AG09319 (cell line): Measurements from ENCODE around the gene DNAH2.

Experiments used
- DNase-seq: peaks from one replicate; pipeline ENCODE4 v3.0.0-alpha.2; 2010; ENCODE audit warnings: low read depth; ENCODE audit errors: extremely low read depth
- TF ChIP-seq, protein P1 (sequence below): IDR thresholded peaks from 2 replicates; pipeline ENCODE4 v1.5.1; 2011; ENCODE audit warnings: low read depth, mild to moderate bottlenecking, inconsistent platforms, low read length, moderate library complexity

Gene DNAH2

DNA sequence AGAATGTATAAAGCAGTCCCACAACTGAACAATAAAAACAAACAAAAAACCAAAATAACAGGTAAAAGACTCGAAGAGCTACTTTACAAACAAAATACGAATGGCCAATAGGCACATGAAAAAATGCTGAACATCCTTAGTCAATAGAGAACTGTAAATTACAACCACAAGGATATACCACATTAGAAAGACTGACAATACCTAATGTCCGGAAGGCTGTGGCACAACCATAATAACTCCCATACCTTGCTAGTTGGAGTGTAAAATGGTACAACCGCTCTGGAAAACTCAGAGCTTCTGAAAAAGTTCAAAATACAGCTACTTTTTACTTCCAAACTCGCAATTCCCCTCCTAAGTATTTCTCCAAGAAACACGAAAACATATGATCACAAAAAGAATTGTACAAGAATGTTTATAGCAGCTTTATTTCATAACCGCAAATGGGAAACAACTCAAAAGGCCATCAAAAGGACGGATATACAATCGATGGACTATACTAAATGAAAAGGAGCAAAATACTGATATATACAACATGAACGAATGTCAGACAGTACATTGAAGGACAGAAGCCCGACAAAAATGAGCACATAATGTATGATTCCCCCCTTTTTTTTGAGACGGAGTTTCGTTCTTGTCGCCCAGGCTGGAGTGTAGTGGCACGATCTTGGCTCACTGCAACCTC lies 32.6 kb upstream of the DNAH2 start:
- DNase-seq, result no peak
- TF ChIP-seq, protein P1, sequence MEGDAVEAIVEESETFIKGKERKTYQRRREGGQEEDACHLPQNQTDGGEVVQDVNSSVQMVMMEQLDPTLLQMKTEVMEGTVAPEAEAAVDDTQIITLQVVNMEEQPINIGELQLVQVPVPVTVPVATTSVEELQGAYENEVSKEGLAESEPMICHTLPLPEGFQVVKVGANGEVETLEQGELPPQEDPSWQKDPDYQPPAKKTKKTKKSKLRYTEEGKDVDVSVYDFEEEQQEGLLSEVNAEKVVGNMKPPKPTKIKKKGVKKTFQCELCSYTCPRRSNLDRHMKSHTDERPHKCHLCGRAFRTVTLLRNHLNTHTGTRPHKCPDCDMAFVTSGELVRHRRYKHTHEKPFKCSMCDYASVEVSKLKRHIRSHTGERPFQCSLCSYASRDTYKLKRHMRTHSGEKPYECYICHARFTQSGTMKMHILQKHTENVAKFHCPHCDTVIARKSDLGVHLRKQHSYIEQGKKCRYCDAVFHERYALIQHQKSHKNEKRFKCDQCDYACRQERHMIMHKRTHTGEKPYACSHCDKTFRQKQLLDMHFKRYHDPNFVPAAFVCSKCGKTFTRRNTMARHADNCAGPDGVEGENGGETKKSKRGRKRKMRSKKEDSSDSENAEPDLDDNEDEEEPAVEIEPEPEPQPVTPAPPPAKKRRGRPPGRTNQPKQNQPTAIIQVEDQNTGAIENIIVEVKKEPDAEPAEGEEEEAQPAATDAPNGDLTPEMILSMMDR, result no peak

DNA sequence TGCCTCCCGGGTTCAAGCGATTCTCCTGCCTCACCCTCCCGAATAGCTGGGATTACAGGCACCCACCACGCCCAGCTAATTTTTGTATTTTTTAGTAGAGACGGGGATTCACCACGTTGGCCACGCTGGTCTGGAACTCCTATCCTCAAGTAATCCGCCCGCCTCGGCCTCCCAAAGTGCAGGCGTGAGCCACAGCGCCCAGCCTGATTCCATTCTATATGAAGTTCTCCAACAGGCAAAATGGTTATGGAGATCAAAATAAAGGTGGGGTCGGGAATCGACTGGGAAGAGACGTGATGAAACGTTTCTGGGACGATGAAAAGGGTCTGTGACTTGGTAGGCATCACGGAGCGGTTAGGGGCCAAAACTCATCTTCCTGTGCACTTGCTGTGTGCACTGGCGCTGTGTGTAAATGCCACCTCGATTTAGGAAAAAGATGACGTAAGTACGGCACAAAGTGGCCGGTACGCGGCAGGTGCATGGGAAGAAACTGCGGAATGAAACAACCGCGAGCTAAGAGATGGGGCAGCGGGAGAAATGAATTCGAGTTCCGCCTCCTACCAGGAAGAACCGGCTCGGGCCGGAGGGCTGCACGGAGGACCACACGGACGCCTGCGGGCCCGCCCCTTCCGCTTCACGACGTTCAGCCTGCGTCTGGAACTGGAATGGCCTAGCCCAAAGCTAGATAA lies 31.9 kb upstream of the DNAH2 start:
- peak; percentile 89 for DNase-seq
- TF ChIP-seq, protein P1, result no peak

DNA sequence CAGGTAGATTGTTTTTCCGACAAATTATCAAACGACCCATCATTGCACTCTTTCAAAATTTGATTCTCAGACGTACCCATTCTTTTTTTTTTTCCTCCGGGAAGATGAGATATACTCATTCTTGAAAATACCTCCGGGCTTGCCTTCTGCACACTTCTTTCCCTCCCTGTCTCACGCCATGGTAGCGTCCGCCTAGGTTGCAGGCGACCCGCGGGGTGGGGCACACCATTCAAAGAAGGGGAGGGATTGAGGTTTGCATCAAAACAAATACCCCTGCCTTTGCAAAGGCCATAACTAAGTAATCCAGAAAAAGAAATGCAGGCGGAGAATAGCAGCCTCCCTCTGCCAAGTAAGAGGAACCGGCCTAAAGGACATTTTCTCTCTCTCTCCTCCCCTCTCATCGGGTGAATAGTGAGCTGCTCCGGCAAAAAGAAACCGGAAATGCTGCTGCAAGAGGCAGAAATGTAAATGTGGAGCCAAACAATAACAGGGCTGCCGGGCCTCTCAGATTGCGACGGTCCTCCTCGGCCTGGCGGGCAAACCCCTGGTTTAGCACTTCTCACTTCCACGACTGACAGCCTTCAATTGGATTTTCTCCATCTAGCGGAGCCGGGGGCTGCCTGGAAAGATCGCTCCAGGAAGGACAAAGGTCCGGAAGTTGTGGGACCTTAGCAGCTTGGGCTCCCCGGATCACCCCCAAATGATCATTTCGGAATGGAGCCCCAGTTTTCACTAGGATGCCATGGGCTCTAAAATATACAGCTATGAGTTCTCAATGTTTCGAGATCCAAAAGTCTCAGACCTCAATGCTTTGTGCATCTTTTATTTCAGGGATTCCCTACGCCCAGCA lies 31.1 kb upstream of the DNAH2 start:
- TF ChIP-seq, protein P1, result no peak
- peak; percentile 49 for DNase-seq

DNA sequence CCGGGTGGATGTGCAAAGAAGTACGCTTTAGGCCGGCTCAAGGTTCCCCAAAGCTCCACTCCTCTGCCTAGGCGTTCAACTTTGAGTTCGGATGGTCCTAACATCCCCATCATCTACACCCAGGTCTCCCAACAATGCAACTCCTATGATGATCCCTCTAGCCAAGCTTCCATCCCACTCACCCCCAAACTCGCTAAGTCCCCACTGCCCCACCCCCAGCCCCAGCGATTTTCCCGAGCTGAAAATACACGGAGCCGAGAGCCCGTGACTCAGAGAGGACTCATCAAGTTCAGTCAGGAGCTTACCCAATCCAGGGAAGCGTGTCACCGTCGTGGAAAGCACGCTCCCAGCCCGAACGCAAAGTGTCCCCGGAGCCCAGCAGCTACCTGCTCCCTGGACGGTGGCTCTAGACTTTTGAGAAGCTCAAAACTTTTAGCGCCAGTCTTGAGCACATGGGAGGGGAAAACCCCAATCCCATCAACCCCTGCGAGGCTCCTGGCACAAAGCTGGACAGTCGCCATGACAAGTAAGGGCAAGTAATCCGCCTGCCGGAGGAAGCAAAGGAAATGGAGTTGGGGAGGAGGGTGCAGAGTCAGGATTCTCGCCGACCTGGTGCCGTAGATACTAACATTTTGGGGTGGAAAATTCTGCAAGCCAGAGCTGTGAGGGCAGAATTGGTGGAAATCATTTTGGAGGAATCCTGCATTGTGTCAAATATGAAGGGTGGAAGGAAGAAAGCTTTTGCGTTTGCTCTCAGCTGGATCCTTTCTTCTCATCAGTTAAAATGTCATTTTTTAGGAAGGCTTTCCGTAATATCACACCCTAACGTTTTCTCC lies 30.3 kb upstream of the DNAH2 start, which contains the start of gene TP53:
Gene TP53 (minus strand): TSS at position 419 of the 836 bp plus-strand sequence. CDS start 10,896 bp downstream, outside the sequence.
- TF ChIP-seq, protein P1, result peak; percentile 6; the same call in 1 of the 2 replicates
- DNase-seq, result peak; percentile 84

DNA sequence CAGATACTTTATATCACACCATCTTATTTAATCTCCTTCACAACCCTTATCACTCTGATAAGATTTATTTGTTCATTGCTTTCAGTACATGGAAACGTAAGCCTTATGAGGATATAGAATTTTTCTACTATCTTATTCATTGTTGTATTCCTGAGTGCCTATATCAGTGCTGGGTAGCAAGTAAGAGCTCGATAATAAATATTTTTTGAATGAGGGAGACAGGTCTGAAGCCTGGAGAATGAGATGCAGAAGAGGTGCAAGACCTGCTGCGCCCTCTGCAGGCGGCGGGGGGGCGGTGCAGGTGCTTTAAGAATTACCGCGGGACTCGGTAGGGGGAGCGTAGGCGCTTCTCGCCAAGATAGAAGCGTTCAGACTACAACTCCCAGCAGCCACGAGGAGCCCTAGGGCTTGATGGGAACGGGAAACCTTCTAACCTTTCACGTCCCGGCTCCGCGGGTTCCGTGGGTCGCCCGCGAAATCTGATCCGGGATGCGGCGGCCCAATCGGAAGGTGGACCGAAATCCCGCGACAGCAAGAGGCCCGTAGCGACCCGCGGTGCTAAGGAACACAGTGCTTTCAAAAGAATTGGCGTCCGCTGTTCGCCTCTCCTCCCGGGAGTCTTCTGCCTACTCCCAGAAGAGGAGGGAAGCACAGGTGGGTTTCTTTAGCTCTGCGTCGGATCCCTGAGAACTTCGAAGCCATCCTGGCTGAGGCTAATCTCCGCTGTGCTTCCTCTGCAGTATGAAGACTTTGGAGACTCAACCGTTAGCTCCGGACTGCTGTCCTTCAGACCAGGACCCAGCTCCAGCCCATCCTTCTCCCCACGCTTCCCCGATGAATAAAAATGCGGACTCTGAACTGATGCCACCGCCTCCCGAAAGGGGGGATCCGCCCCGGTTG lies 29.4 kb upstream of the DNAH2 start, which contains the start of gene WRAP53:
Gene WRAP53 (plus strand): TSS at position 570 of the 900 bp plus-strand sequence. CDS start 172 bp downstream, at position 742.
- DNase-seq, result peak; percentile 98
- TF ChIP-seq, protein P1, result no peak; the same call in none of the 2 replicates

DNA sequence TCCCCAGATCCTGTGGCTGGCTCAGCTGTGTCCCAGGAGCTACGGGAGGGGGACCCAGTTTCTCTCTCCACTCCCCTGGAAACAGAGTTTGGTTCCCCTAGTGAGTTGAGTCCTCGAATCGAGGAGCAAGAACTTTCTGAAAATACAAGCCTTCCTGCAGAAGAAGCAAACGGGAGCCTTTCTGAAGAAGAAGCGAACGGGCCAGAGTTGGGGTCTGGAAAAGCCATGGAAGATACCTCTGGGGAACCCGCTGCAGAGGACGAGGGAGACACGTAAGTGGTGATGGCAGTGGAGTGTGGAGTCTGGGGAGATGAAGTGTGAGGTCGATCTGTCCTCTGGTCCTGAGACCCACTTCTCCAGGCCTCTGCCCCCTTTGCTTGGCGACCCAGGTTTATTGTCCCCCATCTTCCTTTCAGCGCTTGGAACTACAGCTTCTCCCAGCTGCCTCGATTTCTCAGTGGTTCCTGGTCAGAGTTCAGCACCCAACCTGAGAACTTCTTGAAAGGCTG lies 28.7 kb upstream of the DNAH2 start:
- DNase-seq, result no peak
- TF ChIP-seq, protein P1, result no peak
